ENCODE results near the gene TAPBP. TPM values are rescaled to one million over a fixed set of nuclear protein-coding genes. Genes with fewer than 3 reads are reported as not detected.

Gene TAPBP
- total and polyA plus RNA-seq, 9 of the 15 experiments (the other 6 are each of a cell fraction or from before 2014, with no cell fraction given), result 5.6 to 74.0 (median 22.3) TPM

DNA sequence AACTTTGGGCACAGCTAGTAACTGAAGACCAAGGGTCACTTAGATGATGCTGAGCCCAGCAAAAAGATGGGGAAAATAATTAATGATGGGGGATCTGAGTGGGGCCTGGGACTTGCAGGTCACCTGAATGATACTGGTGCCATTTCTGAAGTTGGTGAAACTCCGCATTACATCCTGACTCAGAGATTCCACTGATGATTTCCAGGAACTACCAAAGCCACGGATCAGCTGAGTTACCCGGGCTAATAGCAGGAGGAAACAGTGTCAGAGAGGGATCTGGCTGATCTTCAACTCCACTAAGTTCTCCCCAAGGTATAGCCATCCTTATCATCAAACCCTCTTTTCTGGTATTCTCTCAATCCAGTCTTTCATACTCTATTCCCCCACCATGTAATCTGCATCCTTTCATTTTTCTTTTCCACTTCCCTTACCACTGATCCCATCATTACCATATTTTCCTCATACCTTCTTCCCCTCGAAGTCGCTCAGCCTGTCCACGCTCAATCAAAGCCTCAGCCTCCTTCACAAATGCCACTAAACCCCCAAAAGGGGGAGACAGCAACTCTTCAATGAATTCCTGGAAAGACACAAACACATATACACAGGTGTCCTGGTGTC is 62.4 kb downstream of the TAPBP start (continued):
- TF ChIP-seq, protein P1, sequence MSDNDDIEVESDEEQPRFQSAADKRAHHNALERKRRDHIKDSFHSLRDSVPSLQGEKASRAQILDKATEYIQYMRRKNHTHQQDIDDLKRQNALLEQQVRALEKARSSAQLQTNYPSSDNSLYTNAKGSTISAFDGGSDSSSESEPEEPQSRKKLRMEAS (CRISPR knock-in tag; IDR thresholded peaks at IDR 0.05), result no peak
- TF ChIP-seq, protein P2, sequence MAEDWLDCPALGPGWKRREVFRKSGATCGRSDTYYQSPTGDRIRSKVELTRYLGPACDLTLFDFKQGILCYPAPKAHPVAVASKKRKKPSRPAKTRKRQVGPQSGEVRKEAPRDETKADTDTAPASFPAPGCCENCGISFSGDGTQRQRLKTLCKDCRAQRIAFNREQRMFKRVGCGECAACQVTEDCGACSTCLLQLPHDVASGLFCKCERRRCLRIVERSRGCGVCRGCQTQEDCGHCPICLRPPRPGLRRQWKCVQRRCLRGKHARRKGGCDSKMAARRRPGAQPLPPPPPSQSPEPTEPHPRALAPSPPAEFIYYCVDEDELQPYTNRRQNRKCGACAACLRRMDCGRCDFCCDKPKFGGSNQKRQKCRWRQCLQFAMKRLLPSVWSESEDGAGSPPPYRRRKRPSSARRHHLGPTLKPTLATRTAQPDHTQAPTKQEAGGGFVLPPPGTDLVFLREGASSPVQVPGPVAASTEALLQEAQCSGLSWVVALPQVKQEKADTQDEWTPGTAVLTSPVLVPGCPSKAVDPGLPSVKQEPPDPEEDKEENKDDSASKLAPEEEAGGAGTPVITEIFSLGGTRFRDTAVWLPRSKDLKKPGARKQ (CRISPR knock-in tag; IDR thresholded peaks at IDR 0.05), result no peak
- TF ChIP-seq PURB (CRISPR knock-in tag; IDR thresholded peaks at IDR 0.05; ENCODE audit: low read depth) (no peak), ZEB2 (IDR thresholded peaks at IDR 0.05) (0 out of 2 replicates have a peak, but pooled peaks have one; percentile 19), ZNF324 (CRISPR knock-in tag; IDR thresholded peaks at IDR 0.05) (no peak), NRF1 (conservative IDR thresholded peaks at IDR 0.05 in 1 of 2, IDR thresholded peaks at IDR 0.05 in 1 of 2) (no peak), SMARCE1 (IDR thresholded peaks at IDR 0.05) (peak; percentile 37; the same call in 1 of the 2 replicates), CSDE1 (IDR thresholded peaks at IDR 0.05) (no peak), ARID1B (IDR thresholded peaks at IDR 0.05) (0 out of 2 replicates have a peak, but pooled peaks have one; percentile 15), CHCHD3 (CRISPR knock-in tag; IDR thresholded peaks at IDR 0.05) (no peak), ZNF778 (CRISPR knock-in tag; IDR thresholded peaks at IDR 0.05) (no peak), NFE2 (IDR thresholded peaks at IDR 0.05; ENCODE audit: low read depth) (no peak), FOSL1 (tag; conservative IDR thresholded peaks at IDR 0.05) (peak; percentile 97), ZC3H4 (CRISPR knock-in tag; IDR thresholded peaks at IDR 0.05; ENCODE audit: borderline replicate concordance) (no peak)
- TF ChIP-seq, protein P3, sequence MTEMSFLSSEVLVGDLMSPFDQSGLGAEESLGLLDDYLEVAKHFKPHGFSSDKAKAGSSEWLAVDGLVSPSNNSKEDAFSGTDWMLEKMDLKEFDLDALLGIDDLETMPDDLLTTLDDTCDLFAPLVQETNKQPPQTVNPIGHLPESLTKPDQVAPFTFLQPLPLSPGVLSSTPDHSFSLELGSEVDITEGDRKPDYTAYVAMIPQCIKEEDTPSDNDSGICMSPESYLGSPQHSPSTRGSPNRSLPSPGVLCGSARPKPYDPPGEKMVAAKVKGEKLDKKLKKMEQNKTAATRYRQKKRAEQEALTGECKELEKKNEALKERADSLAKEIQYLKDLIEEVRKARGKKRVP (CRISPR knock-in tag; IDR thresholded peaks at IDR 0.05), result no peak
- TF ChIP-seq, protein P4, sequence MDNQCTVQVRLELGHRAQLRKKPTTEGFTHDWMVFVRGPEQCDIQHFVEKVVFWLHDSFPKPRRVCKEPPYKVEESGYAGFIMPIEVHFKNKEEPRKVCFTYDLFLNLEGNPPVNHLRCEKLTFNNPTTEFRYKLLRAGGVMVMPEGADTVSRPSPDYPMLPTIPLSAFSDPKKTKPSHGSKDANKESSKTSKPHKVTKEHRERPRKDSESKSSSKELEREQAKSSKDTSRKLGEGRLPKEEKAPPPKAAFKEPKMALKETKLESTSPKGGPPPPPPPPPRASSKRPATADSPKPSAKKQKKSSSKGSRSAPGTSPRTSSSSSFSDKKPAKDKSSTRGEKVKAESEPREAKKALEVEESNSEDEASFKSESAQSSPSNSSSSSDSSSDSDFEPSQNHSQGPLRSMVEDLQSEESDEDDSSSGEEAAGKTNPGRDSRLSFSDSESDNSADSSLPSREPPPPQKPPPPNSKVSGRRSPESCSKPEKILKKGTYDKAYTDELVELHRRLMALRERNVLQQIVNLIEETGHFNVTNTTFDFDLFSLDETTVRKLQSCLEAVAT (IDR thresholded peaks at IDR 0.05), result peak; percentile 58 to 64; a peak in 2 of 4 replicates
- TF ChIP-seq, protein P5, sequence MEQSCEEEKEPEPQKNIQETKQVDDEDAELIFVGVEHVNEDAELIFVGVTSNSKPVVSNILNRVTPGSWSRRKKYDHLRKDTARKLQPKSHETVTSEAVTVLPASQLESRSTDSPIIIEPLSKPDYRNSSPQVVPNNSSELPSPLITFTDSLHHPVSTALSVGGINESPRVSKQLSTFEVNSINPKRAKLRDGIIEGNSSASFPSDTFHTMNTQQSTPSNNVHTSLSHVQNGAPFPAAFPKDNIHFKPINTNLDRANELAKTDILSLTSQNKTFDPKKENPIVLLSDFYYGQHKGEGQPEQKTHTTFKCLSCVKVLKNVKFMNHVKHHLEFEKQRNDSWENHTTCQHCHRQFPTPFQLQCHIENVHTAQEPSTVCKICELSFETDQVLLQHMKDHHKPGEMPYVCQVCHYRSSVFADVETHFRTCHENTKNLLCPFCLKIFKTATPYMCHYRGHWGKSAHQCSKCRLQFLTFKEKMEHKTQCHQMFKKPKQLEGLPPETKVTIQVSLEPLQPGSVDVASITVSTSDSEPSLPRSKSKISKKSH (CRISPR knock-in tag; IDR thresholded peaks at IDR 0.05), result no peak
- TF ChIP-seq, protein P6, sequence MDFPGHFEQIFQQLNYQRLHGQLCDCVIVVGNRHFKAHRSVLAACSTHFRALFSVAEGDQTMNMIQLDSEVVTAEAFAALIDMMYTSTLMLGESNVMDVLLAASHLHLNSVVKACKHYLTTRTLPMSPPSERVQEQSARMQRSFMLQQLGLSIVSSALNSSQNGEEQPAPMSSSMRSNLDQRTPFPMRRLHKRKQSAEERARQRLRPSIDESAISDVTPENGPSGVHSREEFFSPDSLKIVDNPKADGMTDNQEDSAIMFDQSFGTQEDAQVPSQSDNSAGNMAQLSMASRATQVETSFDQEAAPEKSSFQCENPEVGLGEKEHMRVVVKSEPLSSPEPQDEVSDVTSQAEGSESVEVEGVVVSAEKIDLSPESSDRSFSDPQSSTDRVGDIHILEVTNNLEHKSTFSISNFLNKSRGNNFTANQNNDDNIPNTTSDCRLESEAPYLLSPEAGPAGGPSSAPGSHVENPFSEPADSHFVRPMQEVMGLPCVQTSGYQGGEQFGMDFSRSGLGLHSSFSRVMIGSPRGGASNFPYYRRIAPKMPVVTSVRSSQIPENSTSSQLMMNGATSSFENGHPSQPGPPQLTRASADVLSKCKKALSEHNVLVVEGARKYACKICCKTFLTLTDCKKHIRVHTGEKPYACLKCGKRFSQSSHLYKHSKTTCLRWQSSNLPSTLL (IDR thresholded peaks at IDR 0.05), result no peak
- TF ChIP-seq, protein P7, sequence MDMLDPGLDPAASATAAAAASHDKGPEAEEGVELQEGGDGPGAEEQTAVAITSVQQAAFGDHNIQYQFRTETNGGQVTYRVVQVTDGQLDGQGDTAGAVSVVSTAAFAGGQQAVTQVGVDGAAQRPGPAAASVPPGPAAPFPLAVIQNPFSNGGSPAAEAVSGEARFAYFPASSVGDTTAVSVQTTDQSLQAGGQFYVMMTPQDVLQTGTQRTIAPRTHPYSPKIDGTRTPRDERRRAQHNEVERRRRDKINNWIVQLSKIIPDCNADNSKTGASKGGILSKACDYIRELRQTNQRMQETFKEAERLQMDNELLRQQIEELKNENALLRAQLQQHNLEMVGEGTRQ (CRISPR knock-in tag; IDR thresholded peaks at IDR 0.05), result no peak

All from K562 (cell line).